Fibroblast of lung (primary cell): ENCODE results near the gene TIMM8A. TPM values are rescaled to one million over a fixed set of nuclear protein-coding genes. Genes with fewer than 3 reads are reported as not detected.
A peak's percentile ranks its signal among the peaks of the same experiment; 100 is the strongest.

Source experiments
- DNase-seq, 2 donors: peaks; one replicate each; pipeline versions ENCODE4 v3.0.0 to v3.0.0-alpha.2; 2010; ENCODE audit warnings: low read depth in 2 of 2
- H2AFZ ChIP-seq: 2 replicates; pipeline ENCODE4 v1.5.1; 2012; ENCODE audit warnings: low read length, control low read depth, inconsistent platforms
- H3K27ac ChIP-seq: 2 replicates; pipeline ENCODE4 v1.5.1; 2011; ENCODE audit warnings: low read length, control low read depth; ENCODE audit not compliant: insufficient read depth
- H3K27me3 ChIP-seq: 2 replicates; pipeline ENCODE4 v1.5.1; 2011; ENCODE audit warnings: mild to moderate bottlenecking, low read length; ENCODE audit not compliant: control insufficient read depth, insufficient read depth
- H3K36me3 ChIP-seq: 2 replicates; pipeline ENCODE4 v1.5.1; 2011; ENCODE audit warnings: low read length; ENCODE audit not compliant: control insufficient read depth, insufficient read depth
- H3K4me1 ChIP-seq: 2 replicates; pipeline ENCODE4 v1.5.1; 2011; ENCODE audit warnings: low read length; ENCODE audit not compliant: control insufficient read depth, insufficient read depth; ENCODE audit errors: extremely low read depth
- H3K4me2 ChIP-seq: 2 replicates; pipeline ENCODE4 v1.5.1; 2011; ENCODE audit warnings: low read length, control low read depth; ENCODE audit not compliant: insufficient read depth; ENCODE audit errors: extremely low read depth
- H3K4me3 ChIP-seq, 4 experiments: fragments of 200-600 bp in 1 of 4; sonication (generic) in 1 of 4; replicated peaks in 1 of 4; 2 replicates each; pipeline ENCODE4 v1.5.1; 2011 to 2016; ENCODE audit warnings: low read length in 4 of 4, low read depth in 3 of 4, mild to moderate bottlenecking in 3 of 4, control low read depth in 2 of 4, inconsistent platforms in 1 of 4, mixed read lengths in 1 of 4; ENCODE audit not compliant: insufficient read depth in 1 of 4; ENCODE audit errors: control extremely low read depth in 1 of 4
- H3K79me2 ChIP-seq: 2 replicates; pipeline ENCODE4 v1.5.1; 2012; ENCODE audit warnings: mild to moderate bottlenecking, low read length, inconsistent platforms; ENCODE audit not compliant: control insufficient read depth, insufficient read depth
- H3K9ac ChIP-seq: 2 replicates; pipeline ENCODE4 v1.5.1; 2011; ENCODE audit warnings: mild to moderate bottlenecking, low read length, control low read depth; ENCODE audit not compliant: insufficient read depth
- H3K9me3 ChIP-seq: 2 replicates; pipeline ENCODE4 v1.5.1; 2012; ENCODE audit warnings: low read depth, low read length; ENCODE audit not compliant: control insufficient read depth, insufficient read depth
- H4K20me1 ChIP-seq: 2 replicates; pipeline ENCODE4 v1.5.1; 2011; ENCODE audit warnings: low read length; ENCODE audit not compliant: control insufficient read depth, insufficient read depth; ENCODE audit errors: extremely low read depth
- EZH2 ChIP-seq: IDR thresholded peaks from 2 replicates; pipeline ENCODE4 v1.5.1; 2012; ENCODE audit warnings: low read length, control low read depth, mild to moderate bottlenecking; ENCODE audit errors: missing control alignments
- polyA plus RNA-seq, 2 donors: library from polyadenylated mRNA; depleted of rRNA in 1 of 2; stranded (reverse) in 1 of 2; unstranded in 1 of 2; fragments of >200 nt; gene quantifications; 2 replicates each; pipeline ENCODE4 v1.2.1, GENCODE V29; 2011 to 2012; ENCODE audit warnings: missing spikeins in 1 of 2
- total RNA-seq: library from RNA; depleted of rRNA; stranded (reverse); fragments of >200 nt; gene quantifications from 2 replicates; pipeline ENCODE4 v1.2.1, GENCODE V29; 2014
- TF ChIP-seq, protein P1 (sequence below), 2 donors: IDR thresholded peaks in 1 of 2; conservative IDR thresholded peaks in 1 of 2; 1 replicate in 1 of 2; 2 replicates in 1 of 2; pipeline ENCODE4 v1.5.1; 2011 to 2012; ENCODE audit warnings: low read length in 2 of 2, control low read depth in 1 of 2, inconsistent platforms in 1 of 2, low read depth in 1 of 2, mild to moderate bottlenecking in 1 of 2

Gene TIMM8A
- total and polyA plus RNA-seq, 2 donors (not counting 1 experiment from before 2014, with no cell fraction given) = 3.0 to 7.7 TPM

DNA sequence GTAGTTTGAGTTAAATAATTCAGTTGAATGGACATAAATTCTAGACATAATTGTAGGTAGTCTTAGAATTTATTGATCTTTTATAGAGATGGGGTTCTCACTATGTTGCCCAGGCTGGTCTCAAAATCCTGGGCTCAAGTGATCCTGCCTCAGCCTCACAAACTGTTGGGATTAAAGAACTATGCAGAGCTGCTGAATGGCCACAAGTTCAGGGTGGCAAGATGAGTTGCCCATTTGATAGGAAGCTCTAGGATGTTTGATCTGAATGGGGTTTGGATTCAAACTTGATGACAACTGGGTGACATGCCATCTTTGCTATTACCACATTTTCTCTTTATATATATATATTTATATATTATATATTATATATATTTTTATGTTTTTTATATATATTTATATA, 45.8 kb upstream of the TIMM8A start:
- Histone ChIP-seq H2AFZ (no peak overlapping the region), H3K4me1 (no peaks in the 10 kb centered on the region), H3K27me3 (no peaks in the 10 kb centered on the region), H3K4me3 (no peak overlapping the region), H3K9ac (no peak overlapping the region), H4K20me1 (no peaks in the 10 kb centered on the region), H3K36me3 (no peaks in the 10 kb centered on the region), H3K79me2 (peaks cover 18% of the 10 kb centered on the region), H3K4me2 (no peak overlapping the region), H3K9me3 (no peaks in the 10 kb centered on the region), H3K27ac (no peak overlapping the region)
- TF ChIP-seq EZH2 = no peak
- TF ChIP-seq, protein P1, sequence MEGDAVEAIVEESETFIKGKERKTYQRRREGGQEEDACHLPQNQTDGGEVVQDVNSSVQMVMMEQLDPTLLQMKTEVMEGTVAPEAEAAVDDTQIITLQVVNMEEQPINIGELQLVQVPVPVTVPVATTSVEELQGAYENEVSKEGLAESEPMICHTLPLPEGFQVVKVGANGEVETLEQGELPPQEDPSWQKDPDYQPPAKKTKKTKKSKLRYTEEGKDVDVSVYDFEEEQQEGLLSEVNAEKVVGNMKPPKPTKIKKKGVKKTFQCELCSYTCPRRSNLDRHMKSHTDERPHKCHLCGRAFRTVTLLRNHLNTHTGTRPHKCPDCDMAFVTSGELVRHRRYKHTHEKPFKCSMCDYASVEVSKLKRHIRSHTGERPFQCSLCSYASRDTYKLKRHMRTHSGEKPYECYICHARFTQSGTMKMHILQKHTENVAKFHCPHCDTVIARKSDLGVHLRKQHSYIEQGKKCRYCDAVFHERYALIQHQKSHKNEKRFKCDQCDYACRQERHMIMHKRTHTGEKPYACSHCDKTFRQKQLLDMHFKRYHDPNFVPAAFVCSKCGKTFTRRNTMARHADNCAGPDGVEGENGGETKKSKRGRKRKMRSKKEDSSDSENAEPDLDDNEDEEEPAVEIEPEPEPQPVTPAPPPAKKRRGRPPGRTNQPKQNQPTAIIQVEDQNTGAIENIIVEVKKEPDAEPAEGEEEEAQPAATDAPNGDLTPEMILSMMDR (conservative IDR thresholded peaks at IDR 0.05 in 1 of 2, IDR thresholded peaks at IDR 0.05 in 1 of 2; ENCODE audit: low read depth in 1 of 2, low read length in 2 of 2) = no peak
- no peak for DNase-seq

DNA sequence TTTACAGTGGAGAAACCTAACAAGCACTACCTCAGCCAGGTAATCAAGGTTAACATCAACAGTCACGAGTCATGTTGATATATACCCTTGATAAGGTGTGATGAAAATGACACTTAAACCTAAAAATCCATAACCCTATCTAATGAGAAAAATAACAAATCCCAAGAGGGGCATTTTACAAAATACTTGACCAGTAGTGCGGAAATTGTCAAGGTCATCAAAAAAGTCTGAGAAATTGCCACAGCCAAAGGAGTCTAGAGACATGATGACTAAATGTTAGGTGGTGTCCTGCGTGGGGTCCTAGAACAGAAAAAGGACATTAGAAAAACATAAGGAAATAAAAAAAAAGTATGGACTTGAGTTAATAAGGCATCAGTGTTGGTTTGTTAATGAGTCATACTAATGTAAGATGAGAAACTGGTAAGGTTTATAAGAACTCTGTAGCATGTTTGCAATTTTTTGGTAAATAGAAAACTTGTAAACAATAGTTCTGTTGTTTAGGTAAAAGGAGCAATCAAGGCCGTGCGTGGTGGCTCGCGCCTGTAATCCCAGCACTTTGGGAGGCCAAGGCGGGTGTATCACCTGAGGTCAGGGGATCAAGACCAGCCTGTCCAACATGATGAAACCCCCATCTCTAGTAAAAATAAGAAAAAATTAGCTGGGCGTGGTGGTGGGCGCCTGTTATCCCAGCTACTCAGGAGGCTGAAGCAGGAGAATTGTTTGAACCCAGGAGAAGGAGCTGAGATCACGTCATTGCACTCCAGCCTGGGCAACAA, 45.2 kb upstream of the TIMM8A start:
- no peak overlapping the region for H3K27ac ChIP-seq
- H4K20me1 ChIP-seq = no peaks in the 10 kb centered on the region
- no peak overlapping the region for H3K4me2 ChIP-seq
- H2AFZ ChIP-seq = no peak overlapping the region
- TF ChIP-seq, protein P1 (conservative IDR thresholded peaks at IDR 0.05 in 1 of 2, IDR thresholded peaks at IDR 0.05 in 1 of 2; ENCODE audit: low read depth in 1 of 2, low read length in 2 of 2) = no peak
- no peak for TF ChIP-seq EZH2
- no peak overlapping the region for H3K9ac ChIP-seq
- H3K36me3 ChIP-seq = no peaks in the 10 kb centered on the region
- no peaks in the 10 kb centered on the region for H3K9me3 ChIP-seq
- H3K27me3 ChIP-seq = no peaks in the 10 kb centered on the region
- DNase-seq = no peak
- H3K4me1 ChIP-seq = no peaks in the 10 kb centered on the region
- peak overlapping the region in 1 of 4 experiments; percentile 29 for H3K4me3 ChIP-seq
- peaks cover 18% of the 10 kb centered on the region for H3K79me2 ChIP-seq

DNA sequence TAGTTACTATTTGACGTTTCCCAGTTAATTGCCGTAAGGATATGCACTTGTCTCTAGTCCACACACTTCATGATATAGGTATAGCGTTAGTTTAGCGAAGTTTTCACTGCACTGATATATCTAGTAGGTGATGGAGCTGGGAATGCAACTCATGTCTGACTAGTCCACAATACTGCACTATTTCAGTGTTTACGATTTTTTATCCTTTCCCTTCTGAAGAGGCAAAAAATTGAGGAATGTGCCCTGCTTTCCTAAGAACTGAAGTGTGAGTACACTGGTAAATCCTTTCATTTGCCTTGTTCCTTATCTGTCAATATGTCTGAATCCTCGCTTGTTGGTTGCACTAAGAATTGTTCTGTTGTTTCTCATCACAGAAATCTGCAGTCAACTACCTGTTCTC, 43.3 kb upstream of the TIMM8A start:
- no peaks in the 10 kb centered on the region for H3K36me3 ChIP-seq
- H3K27me3 ChIP-seq = no peaks in the 10 kb centered on the region
- peak overlapping the region; percentile 62 to 95 (median 72) for H3K4me3 ChIP-seq
- H3K27ac ChIP-seq = peak overlapping the region; percentile 75
- no peak overlapping the region for H2AFZ ChIP-seq
- H3K4me1 ChIP-seq = no peaks in the 10 kb centered on the region
- no peak overlapping the region for H3K9ac ChIP-seq
- peak overlapping the region; percentile 44 for H3K4me2 ChIP-seq
- peaks cover 18% of the 10 kb centered on the region for H3K79me2 ChIP-seq
- H3K9me3 ChIP-seq = no peaks in the 10 kb centered on the region
- no peak for DNase-seq
- no peak for TF ChIP-seq EZH2
- TF ChIP-seq, protein P1 (conservative IDR thresholded peaks at IDR 0.05 in 1 of 2, IDR thresholded peaks at IDR 0.05 in 1 of 2; ENCODE audit: low read depth in 1 of 2, low read length in 2 of 2) = no peak
- H4K20me1 ChIP-seq = no peaks in the 10 kb centered on the region
